Nephron (organoid): ENCODE measurements around the gene FZD2.

Source experiments
- H3K27ac Mint-ChIP-seq, 3 experiments: 2 replicates each; pipeline ENCODE4 v1.8.0; 2020; ENCODE audit warnings: mixed read lengths in 3 of 3, mild to moderate bottlenecking in 2 of 3, moderate library complexity in 1 of 3
- H3K27me3 Mint-ChIP-seq: 2 replicates; pipeline ENCODE4 v1.8.0; 2021; ENCODE audit warnings: low read depth, mild to moderate bottlenecking, moderate library complexity, mixed read lengths
- H3K36me3 Mint-ChIP-seq: 2 replicates; pipeline ENCODE4 v1.8.0; 2020; ENCODE audit warnings: low read depth, mixed read lengths
- H3K4me1 Mint-ChIP-seq: 2 replicates; pipeline ENCODE4 v1.8.0; 2020; ENCODE audit warnings: mixed read lengths
- H3K4me3 Mint-ChIP-seq, 3 experiments: 2 replicates each; pipeline ENCODE4 v1.8.0; 2020; ENCODE audit warnings: mild to moderate bottlenecking in 3 of 3, mixed read lengths in 3 of 3, moderate library complexity in 2 of 3
- H3K9me3 Mint-ChIP-seq: 2 replicates; pipeline ENCODE4 v1.8.0; 2020; ENCODE audit warnings: mixed read lengths
- CTCF ChIP-seq, 3 experiments: fragments of 200-600 bp; sonication (generic); IDR thresholded peaks; one replicate each; pipeline ENCODE4 v1.5.0; 2021; ENCODE audit warnings: antibody characterized with exemption in 3 of 3; ENCODE audit not compliant: unreplicated experiment in 3 of 3

FZD2 gene

GRCh38 chr17:44595216-44595775 lies 38.0 kb downstream of the FZD2 start:
- H3K4me1 Mint-ChIP-seq, result peaks cover 30% of the 10 kb centered on the region
- H3K27ac Mint-ChIP-seq, result peak overlapping the region in 2 of 3 experiments; percentile 33 to 50
- H3K9me3 Mint-ChIP-seq, result no peaks in the 10 kb centered on the region
- H3K4me3 Mint-ChIP-seq, result no peak overlapping the region
- TF ChIP-seq CTCF (IDR thresholded peaks at IDR 0.05; ENCODE audit: unreplicated experiment in 3 of 3), result no peak
- peaks cover 13% of the 10 kb centered on the region for H3K27me3 Mint-ChIP-seq
- no peaks in the 10 kb centered on the region for H3K36me3 Mint-ChIP-seq

GRCh38 chr17:44598329-44598728 lies 41.0 kb downstream of the FZD2 start:
- H3K4me3 Mint-ChIP-seq, result no peak overlapping the region
- peak overlapping the region in 2 of 3 experiments; percentile 63 to 85 for H3K27ac Mint-ChIP-seq
- no peaks in the 10 kb centered on the region for H3K9me3 Mint-ChIP-seq

GRCh38 chr17:44598932-44599297 lies 41.6 kb downstream of the FZD2 start:
- H3K4me3 Mint-ChIP-seq, result no peak overlapping the region
- H3K36me3 Mint-ChIP-seq, result no peaks in the 10 kb centered on the region
- H3K27ac Mint-ChIP-seq, result peak overlapping the region; percentile 83 to 92 (median 86)
- H3K27me3 Mint-ChIP-seq, result peaks cover 2% of the 10 kb centered on the region
- no peak for TF ChIP-seq CTCF (IDR thresholded peaks at IDR 0.05; ENCODE audit: unreplicated experiment in 3 of 3)
- peaks cover 50% of the 10 kb centered on the region for H3K4me1 Mint-ChIP-seq
- H3K9me3 Mint-ChIP-seq, result no peaks in the 10 kb centered on the region

More at GRCh38 chr17:44598329-44598728, 41.0 kb downstream of the FZD2 start:
- no peak for TF ChIP-seq CTCF (IDR thresholded peaks at IDR 0.05; ENCODE audit: unreplicated experiment in 3 of 3)
- Mint-ChIP-seq H3K4me1 (peaks cover 51% of the 10 kb centered on the region), H3K27me3 (peaks cover 8% of the 10 kb centered on the region), H3K36me3 (no peaks in the 10 kb centered on the region)

GRCh38 chr17:44599298-44600175 lies 42.3 kb downstream of the FZD2 start:
- Mint-ChIP-seq H3K36me3 (no peaks in the 10 kb centered on the region), H3K27ac (peak overlapping the region; percentile 83 to 92 (median 86)), H3K27me3 (no peaks in the 10 kb centered on the region), H3K4me3 (peak overlapping the region in 2 of 3 experiments; percentile 7 to 28), H3K9me3 (no peaks in the 10 kb centered on the region), H3K4me1 (peaks cover 53% of the 10 kb centered on the region)
- TF ChIP-seq CTCF (IDR thresholded peaks at IDR 0.05; ENCODE audit: unreplicated experiment in 3 of 3), result no peak

- Mint-ChIP-seq H3K36me3 (no peaks in the 10 kb centered on the region), H3K27ac (peak overlapping the region; percentile 76 to 82 (median 77)), H3K27me3 (no peaks in the 10 kb centered on the region), H3K4me3 (no peak overlapping the region), H3K4me1 (peaks cover 59% of the 10 kb centered on the region), H3K9me3 (no peaks in the 10 kb centered on the region)
- no peak for TF ChIP-seq CTCF (IDR thresholded peaks at IDR 0.05; ENCODE audit: unreplicated experiment in 3 of 3)
Observed at GRCh38 chr17:44601539-44601938, 44.3 kb downstream of the FZD2 start.
